Measurements from ENCODE around the gene PSD4.
A peak's percentile ranks its signal among the peaks of the same experiment; 100 is the strongest.

PSD4 gene

DNA sequence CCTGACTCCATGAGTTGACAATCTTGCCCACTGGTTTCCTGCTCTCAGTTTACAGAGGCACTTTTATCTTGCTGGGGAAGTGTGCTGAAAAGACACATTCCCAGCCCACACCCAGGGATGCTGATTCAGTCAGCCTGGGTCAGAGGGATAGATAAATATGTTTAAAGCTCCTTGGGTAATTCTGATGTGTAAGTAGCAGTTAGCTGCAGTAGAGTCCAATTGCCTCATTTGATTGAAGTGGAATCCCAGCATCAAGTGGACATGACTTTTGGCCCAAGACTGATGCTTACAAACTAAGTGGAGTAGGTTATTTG is 29.4 kb downstream of the PSD4 start:
- no peak for DNase-seq (ENCODE audit: extremely low read depth in 1 of 2, low read depth in 1 of 2)

DNA sequence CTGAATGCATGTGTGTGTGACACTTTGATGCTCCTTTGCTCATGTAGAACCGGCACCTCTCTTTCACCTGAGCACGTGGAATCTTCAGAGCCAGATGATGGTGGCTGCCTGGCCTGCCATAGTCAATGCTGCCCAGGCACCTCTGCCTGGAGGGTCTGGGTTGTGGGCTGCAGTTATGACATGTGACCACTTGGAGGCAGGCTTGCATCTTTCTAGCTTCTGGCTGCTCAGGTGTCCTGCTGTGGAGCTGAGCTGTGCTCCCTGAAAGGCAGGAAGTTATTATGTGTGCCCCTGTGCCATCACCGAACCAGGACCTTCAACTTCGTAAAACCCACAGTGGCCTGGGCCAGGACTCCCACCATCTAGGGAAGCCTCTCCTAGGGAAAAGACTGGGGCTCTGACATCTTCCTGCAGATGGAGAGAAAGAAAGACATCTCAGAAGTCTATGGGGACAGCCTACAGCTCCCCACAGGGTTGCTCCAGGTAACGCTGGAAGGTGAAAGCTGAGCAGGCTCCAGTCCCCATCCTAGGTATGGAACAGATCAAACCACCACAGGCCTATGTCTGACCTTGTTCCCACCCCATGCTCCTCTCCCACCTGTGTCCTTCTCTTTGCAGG is 30.2 kb downstream of the PSD4 start:
- DNase-seq (ENCODE audit: extremely low read depth in 1 of 2, low read depth in 1 of 2) = peak; percentile 43 to 53

- DNase-seq (ENCODE audit: extremely low read depth in 1 of 2, low read depth in 1 of 2) = no peak
These were observed 32.5 kb downstream of the PSD4 start for GRCh38 chr2:113206251-113206650.

GRCh38 chr2:113207021-113207420 is 33.2 kb downstream of the PSD4 start:
- DNase-seq (ENCODE audit: extremely low read depth in 1 of 2, low read depth in 1 of 2) = no peak

GRCh38 chr2:113208396-113208795 is 34.6 kb downstream of the PSD4 start:
- no peak for DNase-seq (ENCODE audit: extremely low read depth in 1 of 2, low read depth in 1 of 2)

- DNase-seq (ENCODE audit: extremely low read depth in 1 of 2, low read depth in 1 of 2) = no peak
These were observed 35.4 kb downstream of the PSD4 start for GRCh38 chr2:113209011-113209645.

- DNase-seq (ENCODE audit: extremely low read depth in 1 of 2, low read depth in 1 of 2) = no peak
These were observed 35.9 kb downstream of the PSD4 start for GRCh38 chr2:113209646-113210171.

DNA sequence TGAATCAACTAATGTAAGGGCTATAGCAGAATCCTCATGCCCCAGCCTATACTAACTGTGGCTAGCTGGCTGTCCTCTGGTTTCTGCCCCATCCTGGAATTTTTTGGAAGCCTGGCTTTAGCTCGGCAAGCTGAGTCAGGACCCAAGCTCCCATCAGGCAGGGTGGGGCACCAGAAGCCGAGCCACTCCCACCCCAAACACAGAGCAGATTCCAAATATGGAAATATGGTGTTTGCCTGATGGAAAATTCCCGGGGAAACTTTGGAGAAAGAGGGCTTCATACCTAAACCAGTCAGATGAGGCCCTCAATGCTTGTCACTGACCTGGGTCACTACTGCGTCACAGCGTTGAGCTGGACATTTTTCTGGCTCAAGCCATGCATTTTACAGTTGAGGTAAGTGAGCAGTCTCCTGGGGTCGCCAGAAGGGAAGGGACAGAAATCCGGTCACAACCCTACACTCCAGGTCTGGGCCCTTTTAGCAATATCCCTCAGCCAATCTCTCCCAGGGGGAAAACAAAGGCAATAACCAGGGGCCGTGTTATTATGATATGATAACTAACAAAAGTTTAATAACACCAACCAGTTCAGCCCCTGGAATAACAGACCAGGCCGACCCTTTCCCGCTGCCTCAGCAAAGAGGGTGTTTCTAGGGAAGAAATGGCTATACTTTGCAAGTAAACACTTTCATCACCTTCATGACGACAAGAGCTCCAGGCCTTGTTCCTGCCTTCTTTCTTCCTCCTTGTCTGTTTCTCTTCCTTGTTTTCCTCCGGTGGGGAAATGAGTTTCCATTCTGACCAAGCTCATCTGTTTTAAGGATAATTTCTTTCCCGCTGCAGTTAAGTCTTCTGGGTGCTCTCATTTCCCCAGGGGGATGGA is 37.7 kb downstream of the PSD4 start:
- DNase-seq (ENCODE audit: extremely low read depth in 1 of 2, low read depth in 1 of 2) = no peak

- DNase-seq (ENCODE audit: extremely low read depth in 1 of 2, low read depth in 1 of 2) = no peak
These were observed 38.7 kb downstream of the PSD4 start for GRCh38 chr2:113212245-113213060.

- DNase-seq (ENCODE audit: extremely low read depth in 1 of 2, low read depth in 1 of 2) = no peak
These were observed 39.5 kb downstream of the PSD4 start for GRCh38 chr2:113213061-113213930.

DNA sequence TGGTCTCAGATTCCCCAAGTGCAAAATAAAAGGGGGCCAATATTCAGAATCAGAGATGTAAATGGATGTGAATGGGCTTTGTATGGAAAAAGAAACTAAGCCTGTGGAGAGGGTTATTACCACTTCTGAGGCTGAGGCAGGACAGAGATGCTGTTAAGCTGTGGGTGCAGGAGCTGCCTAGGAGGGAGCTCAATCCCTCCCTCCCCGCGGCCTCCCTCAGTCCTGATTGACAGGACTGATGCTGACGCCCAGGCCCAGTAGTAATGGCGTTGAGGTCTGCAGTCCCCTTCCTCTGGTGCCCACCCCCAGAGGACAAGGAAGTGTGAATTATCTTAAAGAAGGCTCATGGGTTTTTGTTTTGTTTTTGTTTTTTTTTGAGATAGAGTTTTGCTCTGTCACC is 40.4 kb downstream of the PSD4 start:
- no peak for DNase-seq (ENCODE audit: extremely low read depth in 1 of 2, low read depth in 1 of 2)

DNA sequence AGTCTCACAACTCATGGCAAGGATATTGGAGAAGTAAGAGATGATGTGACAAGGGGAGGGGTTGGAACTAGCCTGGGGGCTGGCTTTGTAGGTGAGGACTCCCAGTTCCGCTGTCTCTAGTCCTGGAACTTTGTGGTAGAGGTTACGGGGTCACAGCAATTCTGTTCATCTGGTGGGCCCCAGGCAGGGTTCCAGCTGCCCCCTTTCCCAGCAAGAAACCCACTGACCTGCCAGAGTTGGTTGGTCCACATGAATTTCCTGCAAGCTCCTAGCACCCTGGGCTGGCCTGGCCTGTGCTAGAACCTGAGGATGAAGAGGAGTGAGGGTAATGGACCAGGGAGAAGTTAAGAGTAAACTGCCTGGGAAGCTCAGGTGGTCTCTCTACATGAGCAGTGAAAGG is 41.3 kb downstream of the PSD4 start:
- DNase-seq (ENCODE audit: extremely low read depth in 1 of 2, low read depth in 1 of 2) = no peak

DNA sequence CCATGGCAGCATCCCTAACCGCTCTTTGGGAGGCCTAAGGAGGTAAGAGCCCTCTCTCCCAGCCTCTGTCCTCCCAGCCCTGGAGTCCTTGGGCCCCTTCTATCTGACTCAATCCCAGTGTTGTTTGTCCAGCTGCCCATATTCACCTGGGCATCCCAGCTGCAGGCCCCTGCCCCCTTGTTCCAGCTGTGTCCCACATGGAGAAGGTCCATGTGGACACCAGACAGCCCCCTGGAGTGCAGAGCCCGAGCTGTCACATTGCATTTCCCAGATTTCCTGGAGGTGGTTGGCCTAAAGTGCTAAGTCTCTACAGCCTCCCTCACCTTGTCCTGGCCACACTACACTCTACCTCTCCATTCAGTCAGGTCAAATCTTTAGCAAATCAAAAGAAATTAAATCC is 42.5 kb downstream of the PSD4 start:
- DNase-seq (ENCODE audit: extremely low read depth in 1 of 2, low read depth in 1 of 2) = no peak

DNA sequence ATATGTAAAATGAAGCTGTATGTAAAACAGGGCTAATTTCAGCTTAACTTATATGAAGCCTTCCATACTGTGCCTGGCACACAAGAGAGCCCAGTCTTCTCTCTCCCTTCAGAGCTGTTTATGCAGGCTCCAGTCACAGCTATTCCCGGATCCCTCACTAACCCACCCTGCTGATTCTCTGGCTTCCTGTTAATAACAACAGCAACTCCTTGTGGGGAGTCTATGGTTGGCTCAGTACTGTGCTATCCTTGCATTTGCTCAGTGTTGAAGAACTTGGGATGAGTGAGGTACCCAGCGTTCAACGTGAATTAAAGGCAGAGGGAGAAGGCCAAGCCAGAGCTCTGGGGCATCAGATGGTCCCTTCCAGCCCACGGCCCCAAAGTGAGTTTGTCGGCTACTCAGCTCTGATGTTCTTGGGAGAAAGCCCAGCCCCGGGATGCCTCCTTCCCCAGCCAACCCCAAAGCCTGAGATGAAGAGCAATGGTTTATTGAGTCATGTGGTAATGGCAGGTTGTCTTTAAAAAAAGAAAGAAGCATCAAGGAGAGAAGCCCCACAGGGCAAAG is 43.2 kb downstream of the PSD4 start:
- DNase-seq (ENCODE audit: extremely low read depth in 1 of 2, low read depth in 1 of 2) = no peak

- DNase-seq (ENCODE audit: extremely low read depth in 1 of 2, low read depth in 1 of 2) = no peak
These were observed 43.9 kb downstream of the PSD4 start for GRCh38 chr2:113217455-113218282.

GRCh38 chr2:113218283-113219091 is 44.7 kb downstream of the PSD4 start:
- DNase-seq (ENCODE audit: extremely low read depth in 1 of 2, low read depth in 1 of 2) = no peak

DNA sequence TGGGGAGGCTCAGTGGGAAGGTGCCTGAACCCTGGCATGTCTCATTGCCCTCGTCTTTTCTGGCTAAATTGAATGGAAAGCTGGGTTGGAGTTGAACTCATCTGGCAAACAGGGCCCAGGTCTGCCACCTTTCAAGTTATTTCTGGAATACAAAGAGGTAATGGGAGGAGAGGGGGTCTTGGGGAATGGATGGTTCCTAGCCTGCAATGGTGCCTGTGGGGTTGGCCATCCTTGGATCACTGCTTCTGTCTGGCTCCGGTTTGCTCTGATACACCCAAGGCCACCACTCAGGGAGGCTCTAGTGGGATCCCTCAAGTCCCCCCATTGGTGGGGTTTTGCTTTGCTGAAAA is 45.3 kb downstream of the PSD4 start:
- no peak for DNase-seq (ENCODE audit: extremely low read depth in 1 of 2, low read depth in 1 of 2)

DNA sequence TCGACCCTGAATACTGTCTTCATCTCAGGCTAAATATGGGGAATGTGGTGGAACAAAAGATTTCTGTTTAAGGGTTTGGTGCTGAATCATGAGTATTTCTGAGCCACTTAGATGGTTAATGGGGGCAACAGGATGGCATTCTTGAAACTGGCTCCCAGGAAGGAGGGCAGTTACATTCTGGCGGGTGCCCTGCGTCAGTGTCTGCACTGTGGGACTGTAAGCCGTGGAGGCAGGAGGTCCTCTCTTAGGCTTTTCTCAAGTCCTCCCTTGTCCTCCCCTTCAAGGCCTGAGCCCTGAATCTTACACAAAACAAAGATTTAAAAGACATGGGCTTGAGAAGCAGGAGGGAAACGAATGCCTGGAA is 45.7 kb downstream of the PSD4 start:
- DNase-seq (ENCODE audit: extremely low read depth in 1 of 2, low read depth in 1 of 2) = no peak

All from activated CD8-positive, alpha-beta memory T cell treated with anti-CD3 and anti-CD28 coated beads for 1 hour (primary cell).